Activated CD4-positive, alpha-beta T cell treated with anti-CD3 and anti-CD28 coated beads for 4 hours (primary cell): ENCODE measurements around the gene RAD23A.
A peak's percentile ranks its signal among the peaks of the same experiment; 100 is the strongest.
"Not testable (repeated sequence)": the region's sequence is repeated elsewhere in the genome, so short reads cannot be mapped to it uniquely, and the experiment has no call there.

Source experiments
- DNase-seq, 2 donors: peaks; one replicate each; pipeline ENCODE4 v3.0.0-alpha.2; 2020

Gene RAD23A

DNA sequence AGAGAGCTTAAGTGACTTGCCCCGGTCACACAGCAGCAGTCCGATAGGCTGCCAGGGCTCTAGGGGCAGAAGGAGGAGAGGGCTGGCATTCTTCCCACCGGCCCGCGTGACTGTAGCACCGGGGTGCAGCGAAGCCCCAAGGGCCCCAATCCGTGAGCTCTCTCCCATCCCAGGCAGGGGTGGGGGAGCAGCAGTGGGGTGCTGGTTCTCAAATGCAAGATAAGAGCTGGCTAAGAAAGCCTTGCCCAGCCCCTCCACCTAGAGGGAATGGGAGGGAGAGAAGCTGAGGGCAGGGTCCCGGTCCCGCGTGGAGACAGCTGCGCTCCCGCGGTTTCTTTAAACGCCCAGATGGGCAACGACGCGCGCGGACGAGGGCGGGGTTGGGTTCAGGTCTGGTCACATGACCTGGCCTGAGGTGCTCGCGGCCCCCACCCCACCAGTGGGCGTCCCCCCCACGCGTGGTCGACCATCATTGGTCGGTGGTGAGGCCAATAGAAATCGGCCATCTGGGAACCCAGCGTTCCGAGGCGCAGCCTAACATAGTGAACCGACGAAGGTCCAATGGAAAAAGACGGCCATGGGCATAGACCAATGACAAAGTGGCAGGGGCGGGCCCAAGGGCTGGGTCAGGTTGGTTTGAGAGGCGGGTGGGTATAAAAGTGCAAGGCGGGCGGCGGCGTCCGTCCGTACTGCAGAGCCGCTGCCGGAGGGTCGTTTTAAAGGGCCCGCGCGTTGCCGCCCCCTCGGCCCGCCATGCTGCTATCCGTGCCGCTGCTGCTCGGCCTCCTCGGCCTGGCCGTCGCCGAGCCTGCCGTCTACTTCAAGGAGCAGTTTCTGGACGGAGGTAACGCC, 7.5 kb upstream of the RAD23A start, which contains the start of gene CALR:
CALR (plus strand) TSS at position 683 of the 852 bp plus-strand sequence; CDS start at position 754, 71 bp downstream.
- DNase-seq = peak; percentile 99 to 100

DNA sequence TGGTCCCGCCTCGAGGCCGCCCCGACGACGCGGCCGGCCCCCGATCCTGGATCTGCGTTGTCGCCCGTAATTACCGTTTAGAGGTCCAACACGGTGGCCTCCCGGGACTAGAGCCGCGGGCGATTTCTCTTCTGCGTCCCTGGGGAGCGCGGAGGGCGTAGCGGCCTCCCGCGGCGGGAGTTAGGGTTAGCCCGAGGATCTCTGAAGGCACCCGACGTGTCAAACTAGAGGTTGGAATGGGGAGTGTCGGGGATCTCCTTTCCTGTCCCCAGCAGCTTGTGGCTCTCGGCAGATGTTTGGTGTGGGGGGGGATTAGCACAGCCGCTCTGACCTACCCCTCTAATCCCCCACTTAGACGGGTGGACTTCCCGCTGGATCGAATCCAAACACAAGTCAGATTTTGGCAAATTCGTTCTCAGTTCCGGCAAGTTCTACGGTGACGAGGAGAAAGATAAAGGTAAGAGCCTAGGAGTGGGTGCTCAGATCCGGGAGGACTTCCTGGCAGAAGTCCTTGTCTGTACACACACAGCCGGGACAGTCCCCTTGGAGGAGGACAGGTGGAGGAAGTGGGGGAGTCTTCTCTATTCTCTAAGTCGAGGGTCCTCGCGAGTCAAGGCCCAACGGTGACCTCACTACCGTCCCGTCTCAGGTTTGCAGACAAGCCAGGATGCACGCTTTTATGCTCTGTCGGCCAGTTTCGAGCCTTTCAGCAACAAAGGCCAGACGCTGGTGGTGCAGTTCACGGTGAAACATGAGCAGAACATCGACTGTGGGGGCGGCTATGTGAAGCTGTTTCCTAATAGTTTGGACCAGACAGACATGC, 6.7 kb upstream of the RAD23A start:
- peak; percentile 32 to 36 for DNase-seq

DNA sequence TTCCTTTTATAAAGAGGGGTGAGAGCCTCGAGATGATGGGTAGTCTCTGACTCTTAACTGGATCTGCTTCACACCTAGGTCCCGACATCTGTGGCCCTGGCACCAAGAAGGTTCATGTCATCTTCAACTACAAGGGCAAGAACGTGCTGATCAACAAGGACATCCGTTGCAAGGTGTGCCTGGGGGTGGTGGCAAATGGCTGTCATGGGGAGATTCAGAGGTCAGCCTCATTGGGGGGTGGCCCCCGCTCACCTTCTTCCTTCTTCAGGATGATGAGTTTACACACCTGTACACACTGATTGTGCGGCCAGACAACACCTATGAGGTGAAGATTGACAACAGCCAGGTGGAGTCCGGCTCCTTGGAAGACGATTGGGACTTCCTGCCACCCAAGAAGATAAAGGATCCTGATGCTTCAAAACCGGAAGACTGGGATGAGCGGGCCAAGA, 5.7 kb upstream of the RAD23A start:
- no peak for DNase-seq

DNA sequence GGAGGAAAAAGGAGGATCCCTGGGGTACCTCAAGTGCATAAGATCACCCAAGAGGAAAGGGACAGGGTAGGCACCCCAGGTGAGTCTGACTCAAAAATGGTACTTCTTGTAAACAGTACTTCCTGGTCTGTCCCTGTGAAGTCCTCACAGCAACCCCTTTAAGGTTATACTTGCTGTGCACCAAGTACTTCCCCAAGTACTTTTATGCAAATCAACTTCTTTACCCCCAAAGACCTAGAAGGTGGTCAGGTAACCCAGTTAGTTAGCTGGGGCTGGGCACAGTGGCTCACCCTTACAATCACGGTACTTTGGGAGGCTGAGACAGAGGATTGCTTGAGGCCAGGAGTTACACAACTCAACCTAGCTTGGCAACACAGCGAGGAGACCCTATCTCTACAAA, 4.8 kb upstream of the RAD23A start:
- no peak for DNase-seq

DNA sequence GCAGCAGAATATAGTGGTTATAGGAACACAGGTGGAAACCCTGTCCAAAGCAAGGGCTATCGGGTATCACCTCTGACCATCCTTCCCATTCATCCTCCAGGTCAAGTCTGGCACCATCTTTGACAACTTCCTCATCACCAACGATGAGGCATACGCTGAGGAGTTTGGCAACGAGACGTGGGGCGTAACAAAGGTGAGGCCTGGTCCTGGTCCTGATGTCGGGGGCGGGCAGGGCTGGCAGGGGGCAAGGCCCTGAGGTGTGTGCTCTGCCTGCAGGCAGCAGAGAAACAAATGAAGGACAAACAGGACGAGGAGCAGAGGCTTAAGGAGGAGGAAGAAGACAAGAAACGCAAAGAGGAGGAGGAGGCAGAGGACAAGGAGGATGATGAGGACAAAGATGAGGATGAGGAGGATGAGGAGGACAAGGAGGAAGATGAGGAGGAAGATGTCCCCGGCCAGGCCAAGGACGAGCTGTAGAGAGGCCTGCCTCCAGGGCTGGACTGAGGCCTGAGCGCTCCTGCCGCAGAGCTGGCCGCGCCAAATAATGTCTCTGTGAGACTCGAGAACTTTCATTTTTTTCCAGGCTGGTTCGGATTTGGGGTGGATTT, 2.1 kb upstream of the RAD23A start:
- no peak for DNase-seq

DNA sequence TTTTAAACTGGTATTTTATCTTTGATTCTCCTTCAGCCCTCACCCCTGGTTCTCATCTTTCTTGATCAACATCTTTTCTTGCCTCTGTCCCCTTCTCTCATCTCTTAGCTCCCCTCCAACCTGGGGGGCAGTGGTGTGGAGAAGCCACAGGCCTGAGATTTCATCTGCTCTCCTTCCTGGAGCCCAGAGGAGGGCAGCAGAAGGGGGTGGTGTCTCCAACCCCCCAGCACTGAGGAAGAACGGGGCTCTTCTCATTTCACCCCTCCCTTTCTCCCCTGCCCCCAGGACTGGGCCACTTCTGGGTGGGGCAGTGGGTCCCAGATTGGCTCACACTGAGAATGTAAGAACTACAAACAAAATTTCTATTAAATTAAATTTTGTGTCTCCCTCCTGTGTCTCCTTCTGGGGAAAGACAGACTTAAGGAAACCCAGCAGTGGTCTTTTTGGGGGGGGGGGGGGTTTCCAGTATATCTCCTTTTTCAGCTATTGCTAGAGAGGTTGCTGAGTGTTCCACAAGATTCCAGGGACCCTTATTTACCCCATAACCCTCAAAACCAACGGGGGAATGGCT, 1.5 kb upstream of the RAD23A start:
- DNase-seq = no peak

DNA sequence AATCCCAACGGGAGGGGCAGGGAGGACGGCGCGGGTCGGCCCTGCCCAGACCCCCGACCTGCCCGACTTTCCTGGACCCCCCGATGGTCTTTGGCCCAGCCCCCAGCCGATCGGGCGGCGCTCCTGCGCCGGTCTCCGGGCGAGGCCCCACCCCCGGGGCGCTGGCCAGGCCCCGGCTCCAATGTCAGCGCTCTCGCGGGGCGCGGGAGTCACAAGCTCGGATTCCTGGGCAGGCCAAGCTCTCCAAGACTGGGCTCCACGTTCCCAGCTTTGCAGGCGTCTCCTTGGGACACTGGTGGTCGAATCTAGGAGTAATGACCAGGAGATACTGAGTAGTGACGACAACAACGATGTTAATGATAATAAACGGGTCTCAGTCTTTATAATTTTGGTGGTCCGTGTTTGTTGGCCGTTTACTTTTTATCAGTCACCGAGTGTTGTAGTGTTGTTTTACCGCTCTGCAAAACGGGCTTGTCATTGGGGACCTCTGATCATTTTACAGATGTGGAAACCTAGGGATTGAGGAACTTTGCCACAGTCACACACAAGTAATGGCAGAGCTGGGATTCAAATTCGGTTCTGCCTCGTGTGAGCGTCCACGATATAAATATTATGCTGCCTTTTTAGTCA, 545 bp downstream of the RAD23A start:
- DNase-seq = peak; percentile 36 to 53

DNA sequence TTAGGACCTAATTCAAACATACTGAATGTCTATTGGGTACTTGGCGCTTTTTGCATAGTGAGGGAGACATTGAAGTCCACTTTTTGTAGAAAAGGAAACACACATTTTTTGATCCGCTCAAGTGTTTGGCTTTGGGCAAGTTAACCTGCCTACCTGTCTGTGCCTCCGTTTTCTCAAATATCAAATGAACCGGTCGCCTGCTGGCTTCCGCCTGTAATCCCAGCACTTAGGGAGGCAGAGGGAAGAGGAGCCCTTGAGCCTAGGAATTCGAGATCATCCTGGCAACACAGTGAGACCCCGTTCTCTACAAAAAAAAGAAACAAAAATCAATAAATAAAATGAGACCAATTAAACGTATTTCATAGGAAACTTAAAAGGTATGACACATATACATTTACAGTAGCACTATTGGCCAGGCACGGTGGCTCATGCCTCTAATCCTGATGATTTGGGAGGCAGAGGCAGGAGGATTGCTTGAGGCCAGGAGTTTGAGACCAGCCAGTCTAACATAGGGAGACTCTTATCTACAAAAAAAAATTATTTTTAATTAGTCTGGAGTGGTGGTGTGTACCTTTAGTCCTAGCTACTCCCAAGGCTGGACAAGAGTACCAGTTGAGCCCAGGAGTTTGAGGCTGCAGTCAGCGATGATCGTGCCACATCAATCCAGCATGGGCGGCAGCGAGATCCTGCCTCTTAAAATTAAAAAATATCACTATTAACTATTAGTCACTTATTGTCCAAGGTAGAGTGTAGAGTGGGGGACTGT, 1.3 kb downstream of the RAD23A start:
- no peak for DNase-seq

DNA sequence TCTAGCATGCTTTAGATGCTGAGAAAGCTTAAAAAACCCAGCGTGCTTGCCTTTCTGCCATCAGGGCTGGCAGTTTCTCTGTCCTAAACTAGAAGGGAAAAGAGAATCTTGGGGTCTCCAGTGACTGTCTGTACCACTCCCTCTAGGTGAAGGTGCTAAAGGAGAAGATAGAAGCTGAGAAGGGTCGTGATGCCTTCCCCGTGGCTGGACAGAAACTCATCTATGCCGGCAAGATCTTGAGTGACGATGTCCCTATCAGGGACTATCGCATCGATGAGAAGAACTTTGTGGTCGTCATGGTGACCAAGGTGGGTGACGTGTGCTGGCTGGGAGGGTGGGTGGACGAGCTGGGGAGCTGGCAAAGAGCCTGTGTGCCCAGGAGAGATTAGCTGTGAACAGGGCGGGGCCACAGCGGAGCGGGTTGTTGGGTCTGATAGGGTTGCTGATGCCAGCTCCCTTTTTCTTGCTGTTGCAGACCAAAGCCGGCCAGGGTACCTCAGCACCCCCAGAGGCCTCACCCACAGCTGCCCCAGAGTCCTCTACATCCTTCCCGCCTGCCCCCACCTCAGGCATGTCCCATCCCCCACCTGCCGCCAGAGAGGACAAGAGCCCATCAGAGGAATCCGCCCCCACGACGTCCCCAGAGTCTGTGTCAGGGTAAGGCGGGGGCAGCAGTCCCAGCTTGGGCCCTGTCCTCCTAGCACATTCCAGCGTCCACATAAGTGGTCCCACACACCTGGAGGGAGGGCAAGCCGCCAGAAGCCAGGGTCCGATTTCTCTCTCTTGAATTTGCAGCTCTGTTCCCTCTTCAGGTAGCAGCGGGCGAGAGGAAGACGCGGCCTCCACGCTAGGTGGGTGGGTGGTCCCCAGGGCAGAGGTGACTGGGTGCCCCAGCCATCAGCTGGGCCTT, 2.3 kb downstream of the RAD23A start:
- DNase-seq = no peak

DNA sequence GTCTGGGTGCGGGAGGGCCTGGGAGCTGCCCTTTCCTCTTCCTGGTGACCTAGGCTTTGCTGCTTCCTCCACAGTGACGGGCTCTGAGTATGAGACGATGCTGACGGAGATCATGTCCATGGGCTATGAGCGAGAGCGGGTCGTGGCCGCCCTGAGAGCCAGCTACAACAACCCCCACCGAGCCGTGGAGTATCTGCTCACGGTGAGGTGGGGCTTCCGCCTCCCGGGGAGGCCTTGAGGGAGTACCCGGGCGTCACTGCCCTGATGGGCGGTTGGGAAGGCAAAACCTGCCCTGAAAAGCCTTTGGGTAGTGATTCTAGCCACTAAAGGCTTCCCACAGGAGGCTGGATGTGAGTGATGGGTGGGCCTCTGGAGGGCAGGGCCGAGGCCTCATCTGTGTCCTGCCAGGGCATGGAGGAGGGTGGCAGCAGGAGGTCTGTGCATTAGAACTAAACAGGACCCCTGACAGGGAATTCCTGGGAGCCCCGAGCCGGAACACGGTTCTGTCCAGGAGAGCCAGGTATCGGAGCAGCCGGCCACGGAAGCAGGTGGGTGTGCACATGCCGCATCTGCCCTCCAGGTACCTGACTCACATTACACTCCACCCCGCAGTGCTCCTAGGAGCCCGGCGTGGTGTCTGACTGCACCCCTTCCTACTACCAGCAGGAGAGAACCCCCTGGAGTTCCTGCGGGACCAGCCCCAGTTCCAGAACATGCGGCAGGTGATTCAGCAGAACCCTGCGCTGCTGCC, 3.1 kb downstream of the RAD23A start:
- no peak for DNase-seq

DNA sequence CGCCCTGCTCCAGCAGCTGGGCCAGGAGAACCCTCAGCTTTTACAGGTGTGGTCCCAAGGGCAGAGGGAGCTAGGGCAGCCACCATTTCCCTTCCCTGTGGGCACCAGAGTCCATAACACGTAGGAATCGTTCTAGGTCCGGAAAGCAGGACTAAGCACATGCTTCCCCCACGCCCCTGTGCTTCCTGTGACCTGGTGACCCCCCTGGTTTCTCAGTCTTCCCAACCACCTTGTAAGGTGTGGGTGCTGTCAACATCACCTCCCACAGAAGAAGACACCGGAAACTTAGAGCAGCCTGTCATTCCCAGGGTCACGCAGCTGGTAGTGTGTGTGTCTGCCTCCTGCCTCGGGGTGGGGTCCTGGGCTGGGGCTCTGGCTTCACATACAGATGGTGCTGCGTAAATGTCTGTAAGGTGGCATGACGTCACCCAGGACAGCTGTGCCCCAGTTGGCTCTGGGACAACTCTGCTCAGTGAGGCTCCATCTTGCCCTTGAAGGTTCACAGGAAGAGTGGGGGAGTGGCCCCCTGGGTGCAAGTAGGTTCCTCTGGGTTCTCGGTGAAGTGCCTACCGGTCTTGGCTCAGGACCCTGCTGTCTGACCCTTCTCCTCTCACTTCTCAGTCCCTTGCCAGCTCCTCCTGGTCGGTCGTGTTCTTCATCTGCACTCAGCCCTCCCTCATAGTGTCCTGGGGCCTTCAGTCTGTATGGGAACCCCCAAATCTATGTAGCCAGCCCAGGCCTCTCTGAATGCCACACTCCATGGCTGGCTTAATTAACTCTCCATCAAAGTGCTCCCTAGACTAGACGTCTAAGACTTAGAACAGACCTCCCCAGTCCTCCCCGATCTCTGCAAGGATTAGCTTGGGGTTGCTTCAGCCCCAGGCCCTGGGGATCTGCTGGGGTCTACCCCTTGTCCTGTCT, 4.0 kb downstream of the RAD23A start:
- no peak for DNase-seq

DNA sequence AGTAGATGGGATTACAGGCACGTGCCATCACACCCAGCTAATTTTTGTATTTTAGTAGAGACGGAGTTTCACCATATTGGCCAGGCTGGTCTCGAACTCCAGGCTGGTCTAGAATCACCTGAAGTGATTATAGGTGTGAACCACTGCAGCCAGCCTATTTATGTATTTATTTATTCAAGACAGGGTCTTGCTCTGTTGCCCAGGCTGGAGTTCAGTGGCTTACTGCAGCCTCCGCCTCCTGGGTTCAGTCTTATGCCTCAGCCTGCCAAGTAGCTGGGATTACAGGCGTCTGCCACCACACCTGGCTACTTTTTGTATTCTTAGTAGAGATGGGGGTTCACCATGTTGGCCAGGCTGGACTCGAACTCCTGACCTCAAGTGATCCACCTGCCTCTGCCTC, 6.4 kb downstream of the RAD23A start:
- DNase-seq = not testable (repeated sequence)

DNA sequence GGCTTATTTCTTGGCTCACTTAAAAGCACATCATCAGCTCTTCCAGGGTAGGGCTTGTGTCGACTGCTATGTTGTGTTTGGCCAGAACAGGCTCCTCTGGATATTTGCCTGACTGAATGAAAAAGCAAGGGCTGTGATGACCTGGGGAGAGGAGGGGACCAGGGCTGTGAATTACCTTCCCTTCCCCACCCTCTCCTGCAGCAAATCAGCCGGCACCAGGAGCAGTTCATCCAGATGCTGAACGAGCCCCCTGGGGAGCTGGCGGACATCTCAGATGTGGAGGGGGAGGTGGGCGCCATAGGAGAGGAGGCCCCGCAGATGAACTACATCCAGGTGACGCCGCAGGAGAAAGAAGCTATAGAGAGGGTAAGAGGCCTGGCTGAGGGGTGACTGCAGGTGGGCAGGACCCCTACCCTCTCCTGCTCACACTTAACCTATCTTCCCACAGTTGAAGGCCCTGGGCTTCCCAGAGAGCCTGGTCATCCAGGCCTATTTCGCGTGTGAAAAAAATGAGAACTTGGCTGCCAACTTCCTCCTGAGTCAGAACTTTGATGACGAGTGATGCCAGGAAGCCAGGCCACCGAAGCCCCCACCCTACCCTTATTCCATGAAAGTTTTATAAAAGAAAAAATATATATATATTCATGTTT, 7.0 kb downstream of the RAD23A start:
- no peak for DNase-seq

DNA sequence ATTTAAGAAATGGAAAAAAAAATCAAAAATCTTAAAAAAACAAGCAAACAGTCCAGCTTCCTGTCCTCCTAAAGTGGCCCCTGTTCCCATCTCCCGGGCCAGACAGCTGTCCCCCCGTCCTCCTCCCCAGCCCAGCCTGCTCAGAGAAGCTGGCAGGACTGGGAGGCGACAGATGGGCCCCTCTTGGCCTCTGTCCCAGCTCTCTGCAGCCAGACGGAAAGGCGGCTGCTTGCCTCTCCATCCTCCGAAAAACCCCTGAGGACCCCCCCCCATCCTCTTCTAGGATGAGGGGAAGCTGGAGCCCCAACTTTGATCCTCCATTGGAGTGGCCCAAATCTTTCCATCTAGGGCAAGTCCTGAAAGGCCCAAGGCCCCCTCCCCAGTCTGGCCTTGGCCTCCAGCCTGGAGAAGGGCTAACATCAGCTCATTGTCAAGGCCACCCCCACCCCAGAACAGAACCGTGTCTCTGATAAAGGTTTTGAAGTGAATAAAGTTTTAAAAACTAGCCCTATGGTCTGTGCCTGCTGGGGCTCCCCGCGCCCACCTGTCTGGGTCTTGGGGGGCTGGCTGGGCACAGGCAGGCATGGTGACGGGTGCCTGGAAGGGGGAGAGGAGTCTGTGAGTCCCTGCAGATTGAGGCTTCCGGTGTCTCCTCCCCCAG, 7.6 kb downstream of the RAD23A start:
- DNase-seq = no peak

DNA sequence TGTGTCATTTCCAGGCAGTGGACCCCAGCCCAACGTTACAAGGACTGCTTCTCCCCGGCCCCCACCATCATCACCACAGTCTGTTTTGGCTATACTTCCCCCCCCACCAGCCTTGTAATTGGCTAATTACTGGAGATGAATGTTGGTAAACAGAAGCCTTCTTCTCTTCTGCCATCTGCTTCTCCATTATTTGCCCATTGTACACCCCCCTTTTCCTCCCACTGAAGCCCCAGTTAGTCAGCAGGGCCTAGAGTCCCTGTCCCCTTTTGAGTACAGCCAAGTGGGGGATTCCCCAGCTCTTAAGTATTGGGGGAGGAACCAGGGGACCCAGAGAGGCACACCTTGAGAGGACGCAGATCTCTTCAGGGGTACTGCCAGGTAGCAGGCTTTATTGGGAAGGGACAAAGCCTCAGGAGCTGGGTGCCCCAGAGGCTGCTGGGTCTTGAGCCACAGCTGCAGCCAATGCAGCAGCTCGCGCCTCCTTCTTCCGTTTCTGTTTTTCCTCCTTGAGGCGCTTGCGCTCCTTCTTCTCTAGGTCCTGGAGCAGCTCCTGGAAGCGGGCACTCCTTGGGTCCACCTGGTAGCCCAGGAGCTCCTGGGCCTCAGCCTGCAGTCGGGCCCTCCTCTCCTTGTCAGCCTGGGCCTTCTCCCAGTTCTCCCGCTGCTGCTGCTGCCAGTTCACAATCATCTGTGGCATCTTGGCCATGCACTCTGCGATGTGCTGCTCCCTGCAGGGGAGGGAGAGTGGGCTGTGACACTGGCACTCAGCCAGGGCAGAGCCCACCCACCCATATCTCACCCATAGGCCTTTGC, 8.3 kb downstream of the RAD23A start:
- no peak for DNase-seq

DNA sequence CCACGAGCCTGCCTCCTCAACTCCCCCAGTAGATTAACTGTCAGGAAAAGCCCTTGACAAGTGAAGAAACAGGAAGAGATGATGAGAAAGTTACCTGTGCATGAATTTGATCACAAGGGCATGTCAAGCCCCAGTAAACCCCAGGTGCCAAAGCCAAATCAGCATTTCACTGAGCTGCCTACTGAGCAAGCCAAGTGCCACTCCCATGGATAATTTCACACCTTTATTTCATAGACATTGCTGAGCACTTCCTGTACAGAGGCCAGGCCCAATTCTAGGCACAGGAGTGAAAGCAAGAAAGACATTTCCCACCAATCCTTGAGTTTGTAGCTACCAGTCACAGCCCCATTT, 8.9 kb downstream of the RAD23A start:
- no peak for DNase-seq

DNA sequence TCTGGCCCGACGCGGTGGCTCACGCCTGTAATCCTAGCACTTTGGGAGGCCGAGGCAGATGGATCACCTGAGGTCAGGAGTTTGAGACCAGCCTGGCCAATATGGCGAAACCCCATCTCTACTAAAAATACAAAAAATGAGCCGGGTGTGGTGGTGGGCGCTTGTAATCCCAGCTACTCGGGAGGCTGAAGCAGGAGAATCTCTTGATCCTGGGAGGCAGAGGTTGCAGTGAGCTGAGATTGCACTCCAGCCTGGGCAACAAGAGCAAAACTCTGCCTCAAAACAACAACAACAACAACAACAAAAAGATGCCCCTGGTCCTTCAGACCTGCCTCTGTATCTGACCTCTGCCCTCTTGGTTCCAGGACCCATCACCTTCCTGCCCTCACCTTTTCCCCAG, 9.9 kb downstream of the RAD23A start:
- not testable (repeated sequence) for DNase-seq
